ENCODE measurements around the gene ABTB2.
"Not testable (repeated sequence)": the region's sequence is repeated elsewhere in the genome, so short reads cannot be mapped to it uniquely, and the experiment has no call there.

Gene ABTB2

GRCh38 chr11:34357701-34358257 lies at the start of gene ABTB2:
TSS of gene ABTB2 (minus strand) at chr11:34358010.
- peak; percentile 98 for DNase-seq

- DNase-seq, result no peak
Measured at GRCh38 chr11:34407121-34407813, 49.5 kb upstream of the ABTB2 start.

GRCh38 chr11:34406413-34406812 lies 48.6 kb upstream of the ABTB2 start:
- no peak for DNase-seq

GRCh38 chr11:34405079-34405858 lies 47.5 kb upstream of the ABTB2 start:
- peak in 1 of 2 donors; percentile 1 for DNase-seq

GRCh38 chr11:34404280-34404679 lies 46.5 kb upstream of the ABTB2 start:
- no peak for DNase-seq

GRCh38 chr11:34403431-34403830 lies 45.6 kb upstream of the ABTB2 start:
- no peak for DNase-seq

- DNase-seq, result no peak
Measured at GRCh38 chr11:34397811-34398210, 40.0 kb upstream of the ABTB2 start.

- DNase-seq, result no peak
Measured at GRCh38 chr11:34397120-34397519, 39.3 kb upstream of the ABTB2 start.

GRCh38 chr11:34395916-34396550 lies 38.2 kb upstream of the ABTB2 start:
- DNase-seq, result no peak

GRCh38 chr11:34394771-34395300 lies 37.0 kb upstream of the ABTB2 start:
- DNase-seq, result no peak

GRCh38 chr11:34387653-34388052 lies 29.8 kb upstream of the ABTB2 start:
- no peak for DNase-seq

- DNase-seq, result not testable (repeated sequence)
Measured at GRCh38 chr11:34386356-34386755, 28.5 kb upstream of the ABTB2 start.

- no peak for DNase-seq
Measured at GRCh38 chr11:34382532-34383276, 24.9 kb upstream of the ABTB2 start.

GRCh38 chr11:34381775-34382174 lies 24.0 kb upstream of the ABTB2 start:
- DNase-seq, result no peak

GRCh38 chr11:34380696-34381095 lies 22.9 kb upstream of the ABTB2 start:
- no peak for DNase-seq

GRCh38 chr11:34379539-34379938 lies 21.7 kb upstream of the ABTB2 start:
- DNase-seq, result no peak

- no peak for DNase-seq
Measured at GRCh38 chr11:34379079-34379478, 21.3 kb upstream of the ABTB2 start.

GRCh38 chr11:34373727-34374126 lies 15.9 kb upstream of the ABTB2 start:
- DNase-seq, result no peak

- DNase-seq, result no peak
Measured at GRCh38 chr11:34366522-34366921, 8.7 kb upstream of the ABTB2 start.

GRCh38 chr11:34364102-34364501 lies 6.3 kb upstream of the ABTB2 start:
- no peak for DNase-seq

GRCh38 chr11:34363363-34364084 lies 5.7 kb upstream of the ABTB2 start:
- DNase-seq, result no peak

- DNase-seq, result no peak
Measured at GRCh38 chr11:34360046-34360445, 2.2 kb upstream of the ABTB2 start.
